Measurements from ENCODE around the gene GTSE1.

GTSE1 gene

DNA sequence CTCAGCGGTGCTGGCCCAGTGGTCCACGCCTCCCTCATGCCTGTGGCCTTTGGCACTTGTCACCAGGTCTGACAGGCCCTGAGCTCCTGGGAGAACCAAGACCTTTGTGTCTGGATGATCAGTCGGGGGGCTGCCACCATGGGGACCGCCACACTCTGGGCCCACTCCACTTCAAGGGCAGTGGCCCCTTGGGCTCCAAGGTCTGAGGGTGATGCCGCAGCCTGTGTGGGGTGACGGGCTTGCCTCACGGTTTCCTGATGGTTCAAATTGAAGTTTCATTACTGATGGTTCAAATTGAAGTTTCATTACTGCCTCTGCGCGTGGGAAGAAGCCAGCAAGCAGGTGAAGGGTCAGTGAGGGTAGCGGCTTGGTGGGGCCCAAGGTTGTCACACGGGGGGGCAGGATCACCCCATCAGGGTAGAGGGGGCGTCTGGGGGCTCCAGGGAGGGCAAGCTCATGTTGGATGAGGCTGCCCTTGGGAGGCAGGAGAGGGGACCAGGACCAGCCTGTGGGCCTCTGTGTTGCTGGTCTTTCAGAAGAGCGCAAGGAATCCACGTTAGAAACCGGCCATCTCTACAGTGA lies 66.4 kb downstream of the GTSE1 start:
- no peak for DNase-seq (ENCODE audit: low read depth)
- no peak for TF ChIP-seq CTCF (conservative IDR thresholded peaks at IDR 0.05; ENCODE audit: low read depth, low read length)
- H3K4me3 ChIP-seq (ENCODE audit: low read length), result no peak overlapping the region

- no peak overlapping the region for H3K4me3 ChIP-seq (ENCODE audit: low read length)
- no peak for TF ChIP-seq CTCF (conservative IDR thresholded peaks at IDR 0.05; ENCODE audit: low read depth, low read length)
- DNase-seq (ENCODE audit: low read depth), result no peak
Observed at GRCh38 chr22:46363611-46364321, 67.1 kb downstream of the GTSE1 start.

- no peak for TF ChIP-seq CTCF (conservative IDR thresholded peaks at IDR 0.05; ENCODE audit: low read depth, low read length)
- no peak overlapping the region for H3K4me3 ChIP-seq (ENCODE audit: low read length)
- no peak for DNase-seq (ENCODE audit: low read depth)
Observed at GRCh38 chr22:46364341-46365165, 67.9 kb downstream of the GTSE1 start.

DNA sequence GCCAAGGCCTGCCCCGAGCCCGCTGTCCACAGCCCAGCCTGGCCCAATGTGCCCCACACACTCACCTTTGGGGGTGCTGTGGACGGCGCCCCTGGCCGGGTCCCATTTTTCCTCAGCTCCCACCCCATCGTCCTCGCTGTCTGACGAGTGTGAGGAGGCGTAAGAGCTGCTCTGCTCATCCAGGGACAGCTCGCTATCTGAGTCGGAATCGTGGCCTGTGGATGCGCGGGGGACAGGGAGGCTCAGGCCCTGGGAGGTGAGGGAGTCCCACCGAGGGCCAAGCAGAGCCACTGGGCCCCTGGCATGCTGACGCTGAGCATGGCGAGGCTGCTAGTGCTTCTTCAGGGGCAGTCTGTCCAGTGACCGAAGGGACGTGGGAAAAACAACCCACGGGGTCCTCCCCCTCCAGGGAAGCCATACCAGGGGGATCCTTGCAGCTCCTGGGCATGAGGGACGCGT lies 68.5 kb downstream of the GTSE1 start:
- no peak for DNase-seq (ENCODE audit: low read depth)
- TF ChIP-seq CTCF (conservative IDR thresholded peaks at IDR 0.05; ENCODE audit: low read depth, low read length), result no peak
- no peak overlapping the region for H3K4me3 ChIP-seq (ENCODE audit: low read length)

DNA sequence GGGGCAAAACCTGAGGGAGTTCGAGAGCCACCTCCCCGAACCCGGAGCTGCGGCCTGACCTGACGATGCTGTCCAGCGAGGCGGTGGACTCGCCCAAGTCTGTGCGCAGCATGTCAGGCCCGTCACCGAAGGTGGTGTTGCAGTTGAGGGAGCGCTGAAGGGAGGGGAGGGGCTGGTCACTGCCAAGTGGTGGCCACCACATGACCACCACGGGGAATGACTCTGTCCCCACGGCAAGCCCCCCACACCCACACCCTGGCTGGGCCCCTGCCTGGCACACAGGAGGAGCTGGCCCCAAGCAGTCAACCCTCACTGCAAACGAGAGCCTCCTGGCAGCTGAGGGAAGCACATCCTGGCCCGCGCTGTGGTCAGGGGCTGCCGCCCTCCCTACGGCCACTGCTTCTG lies 69.7 kb downstream of the GTSE1 start:
- DNase-seq (ENCODE audit: low read depth), result no peak
- no peak overlapping the region for H3K4me3 ChIP-seq (ENCODE audit: low read length)
- no peak for TF ChIP-seq CTCF (conservative IDR thresholded peaks at IDR 0.05; ENCODE audit: low read depth, low read length)

- no peak overlapping the region for H3K4me3 ChIP-seq (ENCODE audit: low read length)
- TF ChIP-seq CTCF (conservative IDR thresholded peaks at IDR 0.05; ENCODE audit: low read depth, low read length), result no peak
- DNase-seq (ENCODE audit: low read depth), result no peak
Observed at GRCh38 chr22:46366801-46367706, 70.4 kb downstream of the GTSE1 start.

All from retinal pigment epithelial cell (primary cell).